ENCODE results near the gene ACKR2. TPM values are rescaled to one million over a fixed set of nuclear protein-coding genes. Genes with fewer than 3 reads are reported as not detected.

The ACKR2 gene
- total RNA-seq, 1 donor from 2014 or later = 1.2 TPM

DNA sequence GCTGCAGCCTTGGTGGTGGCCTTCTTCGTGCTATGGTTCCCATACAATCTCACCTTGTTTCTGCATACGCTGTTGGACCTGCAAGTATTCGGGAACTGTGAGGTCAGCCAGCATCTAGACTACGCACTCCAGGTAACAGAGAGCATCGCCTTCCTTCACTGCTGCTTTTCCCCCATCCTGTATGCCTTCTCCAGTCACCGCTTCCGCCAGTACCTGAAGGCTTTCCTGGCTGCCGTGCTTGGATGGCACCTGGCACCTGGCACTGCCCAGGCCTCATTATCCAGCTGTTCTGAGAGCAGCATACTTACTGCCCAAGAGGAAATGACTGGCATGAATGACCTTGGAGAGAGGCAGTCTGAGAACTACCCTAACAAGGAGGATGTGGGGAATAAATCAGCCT lies 56.0 kb downstream of the ACKR2 start:
- DNase-seq (ENCODE audit: low spot score in 2 of 2, unreplicated experiment in 2 of 2) = no peak
- Mint-ChIP-seq H3K4me1 (no peaks in the 10 kb centered on the region), H3K27me3 (ENCODE audit: low read depth) (peaks cover 26% of the 10 kb centered on the region), H3K9me3 (peaks cover 14% of the 10 kb centered on the region), H3K36me3 (no peaks in the 10 kb centered on the region), H3K4me3 (no peak overlapping the region), H3K27ac (no peak overlapping the region)
- no peak for TF ChIP-seq CTCF (IDR thresholded peaks at IDR 0.05; ENCODE audit: unreplicated experiment)

GRCh38 chr3:42867138-42867537 lies 57.9 kb downstream of the ACKR2 start:
- H3K36me3 Mint-ChIP-seq = no peaks in the 10 kb centered on the region
- peaks cover 12% of the 10 kb centered on the region for H3K27me3 Mint-ChIP-seq (ENCODE audit: low read depth)
- peaks cover under 1% of the 10 kb centered on the region for H3K9me3 Mint-ChIP-seq
- H3K27ac Mint-ChIP-seq = no peak overlapping the region
- no peak overlapping the region for H3K4me3 Mint-ChIP-seq
- no peak for TF ChIP-seq CTCF (IDR thresholded peaks at IDR 0.05; ENCODE audit: unreplicated experiment)
- no peak for DNase-seq (ENCODE audit: low spot score in 2 of 2, unreplicated experiment in 2 of 2)
- H3K4me1 Mint-ChIP-seq = peaks cover 7% of the 10 kb centered on the region

GRCh38 chr3:42868841-42869240 lies 59.6 kb downstream of the ACKR2 start:
- peaks cover 3% of the 10 kb centered on the region for H3K27me3 Mint-ChIP-seq (ENCODE audit: low read depth)
- TF ChIP-seq CTCF (IDR thresholded peaks at IDR 0.05; ENCODE audit: unreplicated experiment) = no peak
- no peaks in the 10 kb centered on the region for H3K9me3 Mint-ChIP-seq

GRCh38 chr3:42871592-42872196 lies 62.4 kb downstream of the ACKR2 start:
- Mint-ChIP-seq H3K36me3 (no peaks in the 10 kb centered on the region), H3K9me3 (no peaks in the 10 kb centered on the region), H3K4me1 (peaks cover 13% of the 10 kb centered on the region), H3K4me3 (no peak overlapping the region), H3K27me3 (ENCODE audit: low read depth) (peaks cover 18% of the 10 kb centered on the region), H3K27ac (no peak overlapping the region)
- no peak for DNase-seq (ENCODE audit: low spot score in 2 of 2, unreplicated experiment in 2 of 2)
- no peak for TF ChIP-seq CTCF (IDR thresholded peaks at IDR 0.05; ENCODE audit: unreplicated experiment)

More at GRCh38 chr3:42868841-42869240, 59.6 kb downstream of the ACKR2 start:
- Mint-ChIP-seq H3K4me1 (peaks cover 13% of the 10 kb centered on the region), H3K27ac (no peak overlapping the region), H3K4me3 (no peak overlapping the region), H3K36me3 (no peaks in the 10 kb centered on the region)
- no peak for DNase-seq (ENCODE audit: low spot score in 2 of 2, unreplicated experiment in 2 of 2)

DNA sequence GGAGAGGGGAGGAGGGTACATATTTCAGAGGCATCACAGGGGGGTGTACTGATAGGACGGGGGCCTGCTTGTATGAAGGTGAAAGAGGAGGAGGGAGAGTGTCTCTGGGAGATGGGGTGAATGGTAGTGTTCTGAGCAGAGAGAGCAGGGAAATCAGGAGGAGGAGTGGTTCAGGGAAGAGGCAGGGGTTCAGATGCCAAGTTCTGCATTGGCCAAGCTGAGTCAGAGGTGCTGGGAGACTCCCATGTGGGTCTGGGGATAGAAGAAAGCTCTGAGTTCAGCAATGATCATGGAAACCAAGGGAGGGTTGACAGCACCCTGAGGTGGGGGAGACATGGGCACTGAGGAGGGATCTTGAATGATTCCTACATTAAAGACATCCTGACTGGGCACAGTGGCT lies 63.5 kb downstream of the ACKR2 start:
- no peak for DNase-seq (ENCODE audit: low spot score in 2 of 2, unreplicated experiment in 2 of 2)
- H3K27ac Mint-ChIP-seq = no peak overlapping the region
- H3K27me3 Mint-ChIP-seq (ENCODE audit: low read depth) = peaks cover 20% of the 10 kb centered on the region
- H3K4me1 Mint-ChIP-seq = peaks cover 13% of the 10 kb centered on the region
- TF ChIP-seq CTCF (IDR thresholded peaks at IDR 0.05; ENCODE audit: unreplicated experiment) = no peak
- no peaks in the 10 kb centered on the region for H3K9me3 Mint-ChIP-seq
- no peak overlapping the region for H3K4me3 Mint-ChIP-seq
- H3K36me3 Mint-ChIP-seq = no peaks in the 10 kb centered on the region

All from mesothelial cell of epicardium (in vitro differentiated cells).